VCaP (cell line): ENCODE data around the gene ASIC4.

ENCODE experiments used
- H3K27ac ChIP-seq: fragments of 450-650 bp; 2 replicates; pipeline ENCODE4 v1.5.1; 2017
- TF ChIP-seq, protein P1 (sequence below): fragments of 450-650 bp; conservative IDR thresholded peaks from 2 replicates; pipeline ENCODE4 v1.5.1; 2017; ENCODE audit warnings: mild to moderate bottlenecking, moderate library complexity

The ASIC4 gene

DNA sequence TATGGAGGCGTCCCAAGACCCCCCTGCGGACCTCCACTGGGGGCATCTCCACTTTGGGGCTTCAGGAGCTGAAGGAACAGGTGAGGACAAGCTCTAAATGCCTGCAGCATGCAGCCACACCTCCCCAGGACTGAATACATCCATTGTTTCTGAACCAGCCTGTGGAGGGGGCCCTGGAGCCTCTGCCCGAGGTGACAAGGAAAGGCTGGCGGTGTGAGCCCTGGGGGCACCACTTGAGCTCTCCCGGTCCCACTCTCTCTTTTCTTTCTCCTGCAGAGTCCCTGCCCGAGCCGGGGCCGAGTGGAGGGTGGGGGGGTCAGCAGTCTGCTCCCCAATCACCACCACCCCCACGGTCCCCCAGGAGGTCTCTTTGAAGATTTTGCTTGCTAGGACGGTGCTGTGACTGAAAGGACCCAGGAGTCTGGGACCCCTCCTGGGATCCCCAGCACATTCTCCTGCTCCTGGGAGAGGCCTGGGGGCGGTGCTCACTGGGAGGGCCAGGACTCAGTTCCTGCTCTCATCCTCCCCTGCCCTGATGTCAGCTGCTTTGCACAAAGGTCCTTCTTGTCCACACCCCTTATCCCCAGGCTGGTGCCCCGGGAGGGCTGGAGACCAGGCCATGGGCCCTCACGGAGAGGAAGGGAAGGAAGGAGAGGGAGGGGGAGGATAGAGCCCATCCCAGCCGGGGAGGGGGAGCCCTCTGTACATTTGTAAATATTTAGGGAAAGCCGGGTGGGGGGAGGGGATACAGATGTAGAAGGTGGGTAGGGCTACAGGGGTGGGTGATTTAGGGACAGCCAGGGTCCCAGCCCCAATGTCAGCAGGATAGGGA is 23.6 kb downstream of the ASIC4 start:
- TF ChIP-seq, protein P1, sequence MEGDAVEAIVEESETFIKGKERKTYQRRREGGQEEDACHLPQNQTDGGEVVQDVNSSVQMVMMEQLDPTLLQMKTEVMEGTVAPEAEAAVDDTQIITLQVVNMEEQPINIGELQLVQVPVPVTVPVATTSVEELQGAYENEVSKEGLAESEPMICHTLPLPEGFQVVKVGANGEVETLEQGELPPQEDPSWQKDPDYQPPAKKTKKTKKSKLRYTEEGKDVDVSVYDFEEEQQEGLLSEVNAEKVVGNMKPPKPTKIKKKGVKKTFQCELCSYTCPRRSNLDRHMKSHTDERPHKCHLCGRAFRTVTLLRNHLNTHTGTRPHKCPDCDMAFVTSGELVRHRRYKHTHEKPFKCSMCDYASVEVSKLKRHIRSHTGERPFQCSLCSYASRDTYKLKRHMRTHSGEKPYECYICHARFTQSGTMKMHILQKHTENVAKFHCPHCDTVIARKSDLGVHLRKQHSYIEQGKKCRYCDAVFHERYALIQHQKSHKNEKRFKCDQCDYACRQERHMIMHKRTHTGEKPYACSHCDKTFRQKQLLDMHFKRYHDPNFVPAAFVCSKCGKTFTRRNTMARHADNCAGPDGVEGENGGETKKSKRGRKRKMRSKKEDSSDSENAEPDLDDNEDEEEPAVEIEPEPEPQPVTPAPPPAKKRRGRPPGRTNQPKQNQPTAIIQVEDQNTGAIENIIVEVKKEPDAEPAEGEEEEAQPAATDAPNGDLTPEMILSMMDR: no peak
- H3K27ac ChIP-seq: no peak overlapping the region

- no peak overlapping the region for H3K27ac ChIP-seq
- TF ChIP-seq, protein P1: no peak
Observed at GRCh38 chr2:219538504-219538951, 24.2 kb downstream of the ASIC4 start.

GRCh38 chr2:219538956-219539788 is 24.9 kb downstream of the ASIC4 start:
- no peak overlapping the region for H3K27ac ChIP-seq
- TF ChIP-seq, protein P1: no peak

DNA sequence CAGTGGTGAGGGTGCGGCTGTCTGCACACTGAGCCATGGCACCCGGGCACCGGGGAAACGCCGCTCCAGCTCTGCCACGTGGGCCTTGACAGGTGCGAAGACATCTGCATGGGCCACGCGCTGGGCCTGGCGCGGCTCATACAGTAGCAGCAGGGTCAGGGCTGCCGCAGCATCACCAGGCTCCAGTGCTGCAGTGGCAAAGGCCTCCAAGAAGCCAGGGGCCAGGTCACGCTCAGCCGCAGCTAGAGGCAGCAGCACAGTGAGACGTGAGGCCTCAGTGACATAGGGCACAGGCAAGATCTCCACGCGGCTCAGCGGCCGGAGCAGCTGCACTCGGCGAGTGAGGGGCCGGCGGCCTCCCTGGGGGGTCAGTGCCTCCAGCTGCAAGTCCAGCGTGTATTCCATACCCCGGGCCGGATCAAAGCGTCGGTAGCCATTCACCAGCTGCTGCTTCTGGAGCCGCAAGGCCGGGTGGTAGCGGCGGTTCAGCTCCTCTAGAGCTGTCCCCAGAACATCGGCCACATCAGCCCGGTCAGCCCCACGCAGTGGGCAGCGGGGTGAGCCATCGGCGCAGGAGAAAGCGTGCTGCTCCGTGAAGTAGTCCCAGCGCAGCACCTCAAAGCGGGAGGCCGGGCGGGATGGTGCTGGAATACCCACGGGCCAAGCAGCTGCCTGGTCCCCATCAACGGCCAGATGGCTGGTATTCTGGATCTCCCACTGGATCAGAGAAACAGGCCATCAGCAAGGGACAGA is 25.8 kb downstream of the ASIC4 start:
- H3K27ac ChIP-seq: no peak overlapping the region
- TF ChIP-seq, protein P1: no peak

DNA sequence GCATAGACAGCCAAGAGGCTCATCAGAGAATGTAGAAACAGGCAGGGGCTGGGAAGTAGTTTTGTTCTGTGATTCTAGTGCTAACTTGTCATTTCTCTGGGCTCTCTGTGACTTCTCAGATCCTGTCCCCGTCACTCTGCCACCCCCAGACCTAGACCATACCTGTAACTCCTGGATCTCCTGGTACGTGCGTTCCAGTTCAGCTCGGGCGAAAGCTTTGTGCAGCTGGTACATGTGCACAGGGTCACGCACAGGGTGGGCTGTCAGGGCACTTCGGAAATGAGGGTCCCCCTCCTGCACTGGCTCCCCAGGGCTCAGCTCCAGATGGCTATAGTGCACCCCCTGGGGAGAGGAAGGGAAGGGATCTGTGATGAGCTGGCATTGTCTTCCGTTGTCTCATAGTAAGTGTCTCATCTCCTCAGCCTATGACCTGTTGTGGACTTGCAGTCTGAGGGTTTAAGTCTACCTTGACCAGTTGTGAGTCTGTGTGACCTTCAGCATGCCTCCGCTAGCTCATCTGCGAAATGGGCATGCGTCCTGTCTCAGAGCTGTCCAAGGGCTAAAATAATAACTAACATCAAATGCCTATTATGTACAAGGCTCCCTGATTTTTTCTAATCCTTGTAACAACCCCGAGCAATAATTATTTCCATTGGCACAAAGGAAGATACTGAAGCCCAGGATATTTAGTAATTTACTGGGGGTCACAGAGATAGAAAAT is 26.7 kb downstream of the ASIC4 start:
- H3K27ac ChIP-seq: no peak overlapping the region
- TF ChIP-seq, protein P1: no peak

GRCh38 chr2:219541611-219542180 is 27.4 kb downstream of the ASIC4 start:
- TF ChIP-seq, protein P1: peak; percentile 97
- peak overlapping the region; percentile 92 for H3K27ac ChIP-seq
